HepG2 (cell line): ENCODE results near the gene CYP27B1. TPM values are rescaled to one million over a fixed set of nuclear protein-coding genes. Genes with fewer than 3 reads are reported as not detected.
A peak's percentile ranks its signal among the peaks of the same experiment; 100 is the strongest.

ENCODE experiments used
- HDAC2 ChIP-seq: sonication (generic); formaldehyde crosslinking; IDR thresholded peaks from 2 replicates; pipeline ENCODE4 v1.4.0; 2020; ENCODE audit warnings: missing genetic modification reagents
- IKZF4 ChIP-seq: sonication (generic); formaldehyde crosslinking; IDR thresholded peaks from 2 replicates; pipeline ENCODE4 v1.5.1; 2020; ENCODE audit warnings: borderline replicate concordance, mild to moderate bottlenecking, low read depth, missing genetic modification reagents; ENCODE audit errors: not compliant biosample characterization
- IRX3 ChIP-seq: sonication (generic); formaldehyde crosslinking; IDR thresholded peaks from 2 replicates; pipeline ENCODE4 v1.8.1; 2023; ENCODE audit warnings: mild to moderate bottlenecking, low read depth, missing genetic modification reagents, borderline replicate concordance
- JARID2 ChIP-seq: sonication (generic); formaldehyde crosslinking; IDR thresholded peaks from 2 replicates; pipeline ENCODE4 v1.8.1; 2023; ENCODE audit warnings: missing genetic modification reagents, inconsistent platforms; ENCODE audit not compliant: insufficient replicate concordance
- KLF12 ChIP-seq: sonication (generic); formaldehyde crosslinking; IDR thresholded peaks from 2 replicates; pipeline ENCODE4 v1.4.0; 2020; ENCODE audit warnings: missing genetic modification reagents, borderline replicate concordance
- MED8 ChIP-seq: sonication (generic); formaldehyde crosslinking; IDR thresholded peaks from 2 replicates; pipeline ENCODE4 v1.8.1; 2023; ENCODE audit warnings: mild to moderate bottlenecking, missing genetic modification reagents; ENCODE audit not compliant: insufficient replicate concordance
- RELA ChIP-seq: sonication (generic); formaldehyde crosslinking; IDR thresholded peaks from 2 replicates; pipeline ENCODE4 v1.4.0; 2020; ENCODE audit warnings: missing genetic modification reagents
- TBX3 ChIP-seq: fragments of 450-650 bp; IDR thresholded peaks from 2 replicates; pipeline ENCODE4 v1.6.1; 2017; ENCODE audit warnings: antibody characterized with exemption, mild to moderate bottlenecking, inconsistent platforms, borderline replicate concordance
- ZFY ChIP-seq: sonication (generic); formaldehyde crosslinking; IDR thresholded peaks from 2 replicates; pipeline ENCODE4 v1.4.0; 2020; ENCODE audit warnings: missing genetic modification reagents
- ZFYVE20 ChIP-seq: sonication (generic); formaldehyde crosslinking; IDR thresholded peaks from 2 replicates; pipeline ENCODE4 v1.8.0; 2023; ENCODE audit warnings: low read depth, mild to moderate bottlenecking, moderate library complexity, missing genetic modification reagents, borderline replicate concordance
- ZNF761 ChIP-seq: sonication (generic); formaldehyde crosslinking; conservative IDR thresholded peaks from 2 replicates; pipeline ENCODE4 v1.4.0; 2020; ENCODE audit warnings: mild to moderate bottlenecking, missing genetic modification reagents
- ZNF782 ChIP-seq: sonication (generic); formaldehyde crosslinking; IDR thresholded peaks from 2 replicates; pipeline ENCODE4 v1.4.0; 2020; ENCODE audit warnings: missing genetic modification reagents, mild to moderate bottlenecking, borderline replicate concordance
- ZZZ3 ChIP-seq: sonication (generic); formaldehyde crosslinking; IDR thresholded peaks from 2 replicates; pipeline ENCODE4 v1.4.0; 2020; ENCODE audit warnings: missing genetic modification reagents, mild to moderate bottlenecking, borderline replicate concordance
- polyA plus RNA-seq, 8 experiments: library from polyadenylated mRNA; depleted of rRNA in 3 of 8; stranded (reverse) in 7 of 8; unstranded in 1 of 8; fragments of >200 nt; fragmentation: Illumina TruSeq in 4 of 8; extraction: Trizol in 4 of 8; gene quantifications; 2 replicates each; pipeline versions ENCODE4 v1.2.1 to v1.2.3, GENCODE V29; 2011 to 2016; ENCODE audit warnings: low read depth in 4 of 8, missing spikeins in 1 of 8, mixed read lengths in 1 of 8; ENCODE audit not compliant: insufficient read depth in 1 of 8
- total RNA-seq, 5 experiments: library from RNA; depleted of rRNA; stranded (reverse); fragments of >200 nt; fragmentation: Illumina TruSeq; extraction: Trizol; gene quantifications; 2 replicates each; pipeline ENCODE4 v1.2.3, GENCODE V29; 2016; ENCODE audit warnings: low read depth in 1 of 5
- TF ChIP-seq, protein P1 (sequence below): sonication (generic); formaldehyde crosslinking; IDR thresholded peaks from one replicate; pipeline ENCODE4 v1.5.1; 2020; ENCODE audit warnings: mild to moderate bottlenecking, missing genetic modification reagents; ENCODE audit errors: not compliant biosample characterization
- TF ChIP-seq, protein P2 (sequence below): sonication (generic); formaldehyde crosslinking; IDR thresholded peaks from 2 replicates; pipeline ENCODE4 v1.8.0; 2022; ENCODE audit warnings: mild to moderate bottlenecking, missing genetic modification reagents
- TF ChIP-seq, protein P3 (sequence below): sonication (generic); formaldehyde crosslinking; IDR thresholded peaks from 2 replicates; pipeline ENCODE4 v1.5.0; 2020; ENCODE audit warnings: mild to moderate bottlenecking, missing genetic modification reagents

The CYP27B1 gene
- total and polyA plus RNA-seq, 2 of the 13 experiments (the other 11 are each of a cell fraction or from before 2014, with no cell fraction given), result 2.3 to 3.0 TPM

DNA sequence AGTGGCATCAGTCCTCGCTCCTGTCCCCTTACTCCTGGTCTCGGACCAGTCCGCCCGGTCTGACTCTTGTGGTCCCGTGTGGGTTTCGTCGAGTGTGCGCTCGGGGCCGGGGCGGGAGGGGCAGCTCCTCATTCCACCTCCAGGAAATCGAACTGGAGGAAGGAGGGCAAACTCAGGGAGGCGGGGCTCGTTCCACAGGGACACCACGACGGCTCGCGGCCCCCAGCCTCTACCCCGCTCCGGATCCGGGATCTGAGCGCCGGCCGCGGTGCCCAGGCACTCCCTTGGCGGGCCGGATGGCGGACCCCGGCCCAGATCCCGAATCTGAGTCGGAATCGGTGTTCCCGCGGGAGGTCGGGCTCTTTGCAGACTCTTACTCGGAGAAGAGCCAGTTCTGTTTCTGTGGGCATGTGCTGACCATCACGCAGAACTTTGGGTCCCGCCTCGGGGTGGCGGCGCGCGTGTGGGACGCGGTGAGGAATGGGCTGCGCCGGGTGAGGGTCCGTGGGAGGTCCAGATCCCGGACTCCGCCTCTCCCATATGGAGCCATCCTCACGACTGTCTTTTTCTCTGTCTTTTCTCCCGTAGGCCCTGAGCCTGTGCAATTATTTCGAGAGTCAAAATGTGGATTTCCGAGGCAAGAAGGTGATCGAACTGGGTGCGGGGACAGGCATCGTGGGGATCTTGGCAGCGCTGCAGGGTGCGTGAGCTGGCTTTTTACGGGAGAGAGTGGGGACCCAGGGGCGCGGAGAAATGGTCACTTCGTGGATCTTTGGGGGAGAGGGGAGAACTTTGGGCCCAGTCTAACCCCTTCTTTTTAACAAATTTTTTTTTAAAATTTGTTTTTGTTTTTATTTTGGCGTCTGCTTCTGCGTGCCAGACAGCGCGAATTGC lies 5.8 kb upstream of the CYP27B1 start, which contains the start of gene EEF1AKMT3 (continued):
- TF ChIP-seq, protein P1, sequence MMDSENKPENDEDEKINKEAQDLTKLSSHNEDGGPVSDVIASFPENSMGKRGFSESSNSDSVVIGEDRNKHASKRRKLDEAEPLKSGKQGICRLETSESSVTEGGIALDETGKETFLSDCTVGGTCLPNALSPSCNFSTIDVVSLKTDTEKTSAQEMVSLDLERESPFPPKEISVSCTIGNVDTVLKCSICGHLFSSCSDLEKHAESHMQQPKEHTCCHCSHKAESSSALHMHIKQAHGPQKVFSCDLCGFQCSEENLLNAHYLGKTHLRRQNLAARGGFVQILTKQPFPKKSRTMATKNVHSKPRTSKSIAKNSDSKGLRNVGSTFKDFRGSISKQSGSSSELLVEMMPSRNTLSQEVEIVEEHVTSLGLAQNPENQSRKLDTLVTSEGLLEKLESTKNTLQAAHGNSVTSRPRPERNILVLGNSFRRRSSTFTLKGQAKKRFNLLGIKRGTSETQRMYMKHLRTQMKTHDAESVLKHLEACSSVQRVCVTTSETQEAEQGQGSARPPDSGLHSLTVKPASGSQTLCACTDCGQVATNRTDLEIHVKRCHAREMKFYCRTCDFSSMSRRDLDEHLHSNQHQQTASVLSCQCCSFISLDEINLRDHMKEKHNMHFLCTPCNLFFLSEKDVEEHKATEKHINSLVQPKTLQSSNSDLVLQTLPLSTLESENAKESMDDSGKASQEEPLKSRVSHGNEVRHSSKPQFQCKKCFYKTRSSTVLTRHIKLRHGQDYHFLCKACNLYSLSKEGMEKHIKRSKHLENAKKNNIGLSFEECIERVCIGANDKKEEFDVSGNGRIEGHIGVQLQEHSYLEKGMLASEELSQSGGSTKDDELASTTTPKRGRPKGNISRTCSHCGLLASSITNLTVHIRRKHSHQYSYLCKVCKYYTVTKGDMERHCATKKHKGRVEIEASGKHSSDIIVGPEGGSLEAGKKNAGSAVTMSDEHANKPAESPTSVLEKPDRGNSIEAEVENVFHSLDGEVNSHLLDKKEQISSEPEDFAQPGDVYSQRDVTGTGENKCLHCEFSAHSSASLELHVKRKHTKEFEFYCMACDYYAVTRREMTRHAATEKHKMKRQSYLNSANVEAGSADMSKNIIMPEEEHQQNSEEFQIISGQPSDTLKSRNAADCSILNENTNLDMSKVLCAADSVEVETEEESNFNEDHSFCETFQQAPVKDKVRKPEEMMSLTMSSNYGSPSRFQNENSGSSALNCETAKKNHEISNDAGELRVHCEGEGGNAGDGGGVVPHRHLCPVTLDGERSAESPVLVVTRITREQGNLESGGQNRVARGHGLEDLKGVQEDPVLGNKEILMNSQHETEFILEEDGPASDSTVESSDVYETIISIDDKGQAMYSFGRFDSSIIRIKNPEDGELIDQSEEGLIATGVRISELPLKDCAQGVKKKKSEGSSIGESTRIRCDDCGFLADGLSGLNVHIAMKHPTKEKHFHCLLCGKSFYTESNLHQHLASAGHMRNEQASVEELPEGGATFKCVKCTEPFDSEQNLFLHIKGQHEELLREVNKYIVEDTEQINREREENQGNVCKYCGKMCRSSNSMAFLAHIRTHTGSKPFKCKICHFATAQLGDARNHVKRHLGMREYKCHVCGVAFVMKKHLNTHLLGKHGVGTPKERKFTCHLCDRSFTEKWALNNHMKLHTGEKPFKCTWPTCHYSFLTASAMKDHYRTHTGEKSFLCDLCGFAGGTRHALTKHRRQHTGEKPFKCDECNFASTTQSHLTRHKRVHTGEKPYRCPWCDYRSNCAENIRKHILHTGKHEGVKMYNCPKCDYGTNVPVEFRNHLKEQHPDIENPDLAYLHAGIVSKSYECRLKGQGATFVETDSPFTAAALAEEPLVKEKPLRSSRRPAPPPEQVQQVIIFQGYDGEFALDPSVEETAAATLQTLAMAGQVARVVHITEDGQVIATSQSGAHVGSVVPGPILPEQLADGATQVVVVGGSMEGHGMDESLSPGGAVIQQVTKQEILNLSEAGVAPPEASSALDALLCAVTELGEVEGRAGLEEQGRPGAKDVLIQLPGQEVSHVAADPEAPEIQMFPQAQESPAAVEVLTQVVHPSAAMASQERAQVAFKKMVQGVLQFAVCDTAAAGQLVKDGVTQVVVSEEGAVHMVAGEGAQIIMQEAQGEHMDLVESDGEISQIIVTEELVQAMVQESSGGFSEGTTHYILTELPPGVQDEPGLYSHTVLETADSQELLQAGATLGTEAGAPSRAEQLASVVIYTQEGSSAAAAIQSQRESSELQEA (CRISPR knock-in tag), result peak; percentile 7
- TF ChIP-seq ZZZ3 (CRISPR knock-in tag), result no peak
- no peak for TF ChIP-seq JARID2 (CRISPR knock-in tag)
- no peak for TF ChIP-seq MED8 (CRISPR knock-in tag)
- TF ChIP-seq, protein P2, sequence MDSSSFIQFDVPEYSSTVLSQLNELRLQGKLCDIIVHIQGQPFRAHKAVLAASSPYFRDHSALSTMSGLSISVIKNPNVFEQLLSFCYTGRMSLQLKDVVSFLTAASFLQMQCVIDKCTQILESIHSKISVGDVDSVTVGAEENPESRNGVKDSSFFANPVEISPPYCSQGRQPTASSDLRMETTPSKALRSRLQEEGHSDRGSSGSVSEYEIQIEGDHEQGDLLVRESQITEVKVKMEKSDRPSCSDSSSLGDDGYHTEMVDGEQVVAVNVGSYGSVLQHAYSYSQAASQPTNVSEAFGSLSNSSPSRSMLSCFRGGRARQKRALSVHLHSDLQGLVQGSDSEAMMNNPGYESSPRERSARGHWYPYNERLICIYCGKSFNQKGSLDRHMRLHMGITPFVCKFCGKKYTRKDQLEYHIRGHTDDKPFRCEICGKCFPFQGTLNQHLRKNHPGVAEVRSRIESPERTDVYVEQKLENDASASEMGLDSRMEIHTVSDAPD (CRISPR knock-in tag), result no peak
- no peak; the same call in 1 of the 2 replicates for TF ChIP-seq HDAC2 (CRISPR knock-in tag)
- TF ChIP-seq TBX3, result no peak
- no peak; the same call in 1 of the 2 replicates for TF ChIP-seq ZNF761 (CRISPR knock-in tag)
- TF ChIP-seq RELA (CRISPR knock-in tag), result no peak
- TF ChIP-seq, protein P3, sequence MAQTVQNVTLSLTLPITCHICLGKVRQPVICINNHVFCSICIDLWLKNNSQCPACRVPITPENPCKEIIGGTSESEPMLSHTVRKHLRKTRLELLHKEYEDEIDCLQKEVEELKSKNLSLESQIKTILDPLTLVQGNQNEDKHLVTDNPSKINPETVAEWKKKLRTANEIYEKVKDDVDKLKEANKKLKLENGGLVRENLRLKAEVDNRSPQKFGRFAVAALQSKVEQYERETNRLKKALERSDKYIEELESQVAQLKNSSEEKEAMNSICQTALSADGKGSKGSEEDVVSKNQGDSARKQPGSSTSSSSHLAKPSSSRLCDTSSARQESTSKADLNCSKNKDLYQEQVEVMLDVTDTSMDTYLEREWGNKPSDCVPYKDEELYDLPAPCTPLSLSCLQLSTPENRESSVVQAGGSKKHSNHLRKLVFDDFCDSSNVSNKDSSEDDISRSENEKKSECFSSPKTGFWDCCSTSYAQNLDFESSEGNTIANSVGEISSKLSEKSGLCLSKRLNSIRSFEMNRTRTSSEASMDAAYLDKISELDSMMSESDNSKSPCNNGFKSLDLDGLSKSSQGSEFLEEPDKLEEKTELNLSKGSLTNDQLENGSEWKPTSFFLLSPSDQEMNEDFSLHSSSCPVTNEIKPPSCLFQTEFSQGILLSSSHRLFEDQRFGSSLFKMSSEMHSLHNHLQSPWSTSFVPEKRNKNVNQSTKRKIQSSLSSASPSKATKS (CRISPR knock-in tag), result no peak
- no peak for TF ChIP-seq ZNF782 (CRISPR knock-in tag)
- no peak for TF ChIP-seq ZFY (CRISPR knock-in tag)
- 0 out of 2 replicates have a peak, but pooled peaks have one; percentile 59 for TF ChIP-seq KLF12 (CRISPR knock-in tag)
- no peak for TF ChIP-seq IRX3 (CRISPR knock-in tag)
- no peak for TF ChIP-seq ZFYVE20 (CRISPR knock-in tag)
- no peak for TF ChIP-seq IKZF4 (CRISPR knock-in tag)
